K562 (cell line): ENCODE data around the gene EVI5L. TPM values are rescaled to one million over a fixed set of nuclear protein-coding genes. Genes with fewer than 3 reads are reported as not detected.

Source experiments
- CCAR2 ChIP-seq: fragments of 200-400 bp; formaldehyde crosslinking; IDR thresholded peaks from 2 replicates; pipeline ENCODE4 v1.6.1; 2017; ENCODE audit warnings: mild to moderate bottlenecking, low read depth, low read length
- CGGBP1 ChIP-seq: fragments of 250-450 bp; sonication (Bioruptor Pico); IDR thresholded peaks from 2 replicates; pipeline ENCODE4 v1.9.0; 2021; ENCODE audit warnings: mild to moderate bottlenecking
- GTF2E2 ChIP-seq: fragments of 200-800 bp; sonication (Bioruptor generic); IDR thresholded peaks from 2 replicates; pipeline ENCODE4 v1.6.1; 2016; ENCODE audit warnings: missing genetic modification characterization, missing compliant biosample characterization
- HDAC1 ChIP-seq, 2 experiments: fragments of 450-650 bp; IDR thresholded peaks; 2 replicates each; pipeline ENCODE4 v1.6.1; 2016 to 2017; ENCODE audit warnings: inconsistent platforms in 1 of 2, mild to moderate bottlenecking in 1 of 2, moderate library complexity in 1 of 2
- IRF9 ChIP-seq: fragments of 450-650 bp; IDR thresholded peaks from 2 replicates; pipeline ENCODE4 v1.6.1; 2016; ENCODE audit warnings: missing biosample characterization, missing genetic modification characterization
- KLF13 ChIP-seq: fragments of 450-650 bp; IDR thresholded peaks from 2 replicates; pipeline ENCODE4 v1.6.1; 2016; ENCODE audit warnings: missing genetic modification characterization, low read depth, mild to moderate bottlenecking, missing compliant biosample characterization, moderate library complexity, borderline replicate concordance
- LEF1 ChIP-seq: fragments of 450-650 bp; IDR thresholded peaks from 2 replicates; pipeline ENCODE4 v1.6.1; 2016; ENCODE audit warnings: mild to moderate bottlenecking
- MAFK ChIP-seq: IDR thresholded peaks from 2 replicates; pipeline ENCODE4 v1.6.1; 2011; ENCODE audit warnings: low read length, improper control_type of control experiment
- MCM2 ChIP-seq: fragments of 450-650 bp; IDR thresholded peaks from 2 replicates; pipeline ENCODE4 v1.6.1; 2017; ENCODE audit warnings: low read depth, mild to moderate bottlenecking
- MNT ChIP-seq, 2 experiments: fragments of 450-650 bp; conservative IDR thresholded peaks; 2 replicates each; pipeline ENCODE4 v1.6.1; 2017; ENCODE audit warnings: mild to moderate bottlenecking in 2 of 2, moderate library complexity in 2 of 2
- MYBL2 ChIP-seq, 2 experiments: fragments of 450-650 bp in 1 of 2; sonication (generic) in 1 of 2; formaldehyde crosslinking in 1 of 2; IDR thresholded peaks; 2 replicates each; pipeline versions ENCODE4 v1.6.1 to v1.8.1; 2017 to 2022; ENCODE audit warnings: borderline replicate concordance in 1 of 2, inconsistent platforms in 1 of 2, low read depth in 1 of 2, mild to moderate bottlenecking in 1 of 2, missing genetic modification reagents in 1 of 2, moderate library complexity in 1 of 2
- NFE2L1 ChIP-seq: fragments of 450-650 bp; IDR thresholded peaks from 2 replicates; pipeline ENCODE4 v1.6.1; 2016; ENCODE audit warnings: missing genetic modification characterization, low read depth, mild to moderate bottlenecking, missing compliant biosample characterization, moderate library complexity, borderline replicate concordance
- SMC3 ChIP-seq: conservative IDR thresholded peaks from 2 replicates; pipeline ENCODE4 v1.6.1; 2011; ENCODE audit warnings: low read depth, low read length, improper control_type of control experiment; ENCODE audit not compliant: insufficient read depth
- SOX6 ChIP-seq: fragments of 450-650 bp; IDR thresholded peaks from 2 replicates; pipeline ENCODE4 v1.6.1; 2014; ENCODE audit warnings: mild to moderate bottlenecking
- TAF9B ChIP-seq: fragments of 450-650 bp; IDR thresholded peaks from 2 replicates; pipeline ENCODE4 v1.6.1; 2018; ENCODE audit warnings: mild to moderate bottlenecking; ENCODE audit not compliant: partially characterized antibody
- ZBTB17 ChIP-seq: fragments of 450-650 bp; formaldehyde crosslinking; IDR thresholded peaks from 2 replicates; pipeline ENCODE4 v1.4.0; 2020; ENCODE audit warnings: mild to moderate bottlenecking
- ZBTB8A ChIP-seq: fragments of 450-650 bp; IDR thresholded peaks from 2 replicates; pipeline ENCODE4 v1.6.1; 2018; ENCODE audit warnings: mild to moderate bottlenecking, moderate library complexity; ENCODE audit not compliant: partially characterized antibody
- ZNF146 ChIP-seq: IDR thresholded peaks from one replicate; pipeline ENCODE4 v1.6.1; 2018; ENCODE audit warnings: missing compliant biosample characterization; ENCODE audit not compliant: unreplicated experiment
- ZNF239 ChIP-seq: fragments of 250-450 bp; sonication (Bioruptor Pico); IDR thresholded peaks from 2 replicates; pipeline ENCODE4 v1.4.0; 2020; ENCODE audit warnings: mild to moderate bottlenecking
- ZNF354B ChIP-seq: fragments of 250-450 bp; sonication (Bioruptor Pico); IDR thresholded peaks from 2 replicates; pipeline ENCODE4 v1.4.0; 2020
- ZNF436 ChIP-seq: fragments of 250-450, 450-650 bp; sonication (Bioruptor Pico); formaldehyde crosslinking; IDR thresholded peaks from 2 replicates; pipeline ENCODE4 v1.7.0; 2020; ENCODE audit warnings: mild to moderate bottlenecking
- polyA plus RNA-seq, 8 experiments: library from polyadenylated mRNA; depleted of rRNA in 4 of 8; stranded (reverse) in 5 of 8; unstranded in 3 of 8; fragments of >200 nt; fragmentation: Nextera tagmentation in 2 of 8; fragmentation: Illumina TruSeq in 1 of 8; extraction: Ambion mirVana in 2 of 8; extraction: Trizol in 1 of 8; gene quantifications; 2 replicates each; pipeline versions ENCODE4 v1.2.1 to v1.2.3, GENCODE V29; 2011 to 2014; ENCODE audit warnings: inconsistent platforms in 1 of 8, missing spikeins in 1 of 8
- total RNA-seq, 7 experiments: library from RNA; depleted of rRNA in 6 of 7; stranded (reverse); fragments of >200 nt in 6 of 7; fragmentation: Illumina TruSeq in 2 of 7; extraction: Trizol in 2 of 7; gene quantifications; 2 replicates each; pipeline versions ENCODE4 v1.2.1 to v1.2.3, GENCODE V29; 2011 to 2021; ENCODE audit warnings: low replicate concordance in 1 of 7
- TF ChIP-seq, protein P1 (sequence below): fragments of 450-650 bp; formaldehyde crosslinking; IDR thresholded peaks from 2 replicates; pipeline ENCODE4 v1.4.0; 2020; ENCODE audit warnings: mild to moderate bottlenecking, moderate library complexity
- TF ChIP-seq, protein P2 (sequence below): fragments of 450-650 bp; formaldehyde crosslinking; IDR thresholded peaks from 2 replicates; pipeline ENCODE4 v1.4.0; 2022; ENCODE audit warnings: mild to moderate bottlenecking, moderate library complexity

The EVI5L gene
- total and polyA plus RNA-seq, 9 of the 15 experiments (the other 6 are each of a cell fraction or from before 2014, with no cell fraction given), result 0.69 to 1.8 (median 1.2) TPM; not detected in 2

- TF ChIP-seq CCAR2 (no peak), SOX6 (no peak), MYBL2 (IDR thresholded peaks at IDR 0.05; ENCODE audit: low read depth) (no peak), MYBL2 (CRISPR knock-in tag; IDR thresholded peaks at IDR 0.05; ENCODE audit: borderline replicate concordance) (no peak), ZNF239 (CRISPR knock-in tag) (no peak), IRF9 (tag) (no peak), NFE2L1 (tag) (no peak), LEF1 (peak; percentile 11; the same call in 1 of the 2 replicates), CGGBP1 (CRISPR knock-in tag) (no peak), GTF2E2 (tag) (no peak), ZBTB8A (no peak), MNT (conservative IDR thresholded peaks at IDR 0.05) (peak; percentile 52 to 61), ZNF436 (CRISPR knock-in tag) (no peak), KLF13 (0 out of 2 replicates have a peak, but pooled peaks have one; percentile 22), ZNF146 (no peak), ZBTB17 (CRISPR knock-in tag) (no peak), ZNF354B (CRISPR knock-in tag) (no peak), HDAC1 (IDR thresholded peaks at IDR 0.05) (peak in 1 of 2 experiments; percentile 87; a peak in 2 of 4 replicates), TAF9B (no peak), MAFK (no peak), MCM2 (no peak), SMC3 (no peak)
- TF ChIP-seq, protein P1, sequence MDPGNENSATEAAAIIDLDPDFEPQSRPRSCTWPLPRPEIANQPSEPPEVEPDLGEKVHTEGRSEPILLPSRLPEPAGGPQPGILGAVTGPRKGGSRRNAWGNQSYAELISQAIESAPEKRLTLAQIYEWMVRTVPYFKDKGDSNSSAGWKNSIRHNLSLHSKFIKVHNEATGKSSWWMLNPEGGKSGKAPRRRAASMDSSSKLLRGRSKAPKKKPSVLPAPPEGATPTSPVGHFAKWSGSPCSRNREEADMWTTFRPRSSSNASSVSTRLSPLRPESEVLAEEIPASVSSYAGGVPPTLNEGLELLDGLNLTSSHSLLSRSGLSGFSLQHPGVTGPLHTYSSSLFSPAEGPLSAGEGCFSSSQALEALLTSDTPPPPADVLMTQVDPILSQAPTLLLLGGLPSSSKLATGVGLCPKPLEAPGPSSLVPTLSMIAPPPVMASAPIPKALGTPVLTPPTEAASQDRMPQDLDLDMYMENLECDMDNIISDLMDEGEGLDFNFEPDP (CRISPR knock-in tag), result no peak
- TF ChIP-seq, protein P2, sequence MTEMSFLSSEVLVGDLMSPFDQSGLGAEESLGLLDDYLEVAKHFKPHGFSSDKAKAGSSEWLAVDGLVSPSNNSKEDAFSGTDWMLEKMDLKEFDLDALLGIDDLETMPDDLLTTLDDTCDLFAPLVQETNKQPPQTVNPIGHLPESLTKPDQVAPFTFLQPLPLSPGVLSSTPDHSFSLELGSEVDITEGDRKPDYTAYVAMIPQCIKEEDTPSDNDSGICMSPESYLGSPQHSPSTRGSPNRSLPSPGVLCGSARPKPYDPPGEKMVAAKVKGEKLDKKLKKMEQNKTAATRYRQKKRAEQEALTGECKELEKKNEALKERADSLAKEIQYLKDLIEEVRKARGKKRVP, result no peak
Measured at GRCh38 chr19:7871437-7872305, 41.7 kb downstream of the EVI5L start (continued).
